Bronchial epithelial cell (primary cell): ENCODE measurements around the gene FOXL3. TPM values are rescaled to one million over a fixed set of nuclear protein-coding genes. Genes with fewer than 3 reads are reported as not detected.

Experiments used
- DNase-seq: peaks from one replicate; pipeline ENCODE4 v3.0.0-alpha.2; 2010; ENCODE audit warnings: low read depth
- FAIRE-seq: peaks from 2 replicates; lab custom pipeline; 2011; peaks lifted over from hg19 to GRCh38; lab: Jason Lieb, UNC
- H3K27me3 ChIP-seq: 2 replicates; pipeline ENCODE4 v1.5.1; 2011; ENCODE audit warnings: low read length; ENCODE audit not compliant: control insufficient read depth, insufficient read depth
- H3K36me3 ChIP-seq: 2 replicates; pipeline ENCODE4 v1.5.1; 2011; ENCODE audit warnings: low read length; ENCODE audit not compliant: control insufficient read depth, insufficient read depth
- H3K4me3 ChIP-seq: 2 replicates; pipeline ENCODE4 v1.5.1; 2011; ENCODE audit warnings: mild to moderate bottlenecking, low read depth, low read length, control low read depth
- total RNA-seq: library from RNA; depleted of rRNA; stranded (reverse); fragments of >200 nt; gene quantifications from 2 replicates; pipeline ENCODE4 v1.2.1, GENCODE V29; 2014
- TF ChIP-seq, protein P1 (sequence below): IDR thresholded peaks from 2 replicates; pipeline ENCODE4 v1.5.1; 2011; ENCODE audit warnings: mild to moderate bottlenecking, moderate library complexity, low read length, control low read depth, inconsistent platforms; ENCODE audit not compliant: insufficient read depth, severe bottlenecking

The FOXL3 gene
- total RNA-seq, 1 donor from 2014 or later, result not detected

DNA sequence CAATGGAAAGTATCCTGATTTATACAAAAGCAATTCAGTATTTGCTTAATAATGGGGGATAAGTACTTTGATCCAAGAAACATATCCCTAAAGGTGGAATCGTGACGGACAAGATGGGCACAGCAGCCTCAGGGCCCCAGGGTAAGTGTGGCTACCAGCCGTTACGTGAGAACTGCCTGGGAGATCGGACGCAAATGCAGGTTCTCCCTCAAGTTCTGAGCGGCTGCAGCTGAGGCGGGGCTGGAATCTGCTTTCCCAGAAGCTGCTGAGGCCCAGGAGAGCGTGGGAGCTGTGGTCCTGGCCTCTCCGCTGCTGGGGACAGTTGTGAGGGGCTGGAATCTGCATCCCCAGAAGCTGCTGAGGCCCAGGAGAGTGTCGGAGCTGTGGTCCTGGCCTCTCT lies 13.5 kb downstream of the FOXL3 start:
- TF ChIP-seq, protein P1, sequence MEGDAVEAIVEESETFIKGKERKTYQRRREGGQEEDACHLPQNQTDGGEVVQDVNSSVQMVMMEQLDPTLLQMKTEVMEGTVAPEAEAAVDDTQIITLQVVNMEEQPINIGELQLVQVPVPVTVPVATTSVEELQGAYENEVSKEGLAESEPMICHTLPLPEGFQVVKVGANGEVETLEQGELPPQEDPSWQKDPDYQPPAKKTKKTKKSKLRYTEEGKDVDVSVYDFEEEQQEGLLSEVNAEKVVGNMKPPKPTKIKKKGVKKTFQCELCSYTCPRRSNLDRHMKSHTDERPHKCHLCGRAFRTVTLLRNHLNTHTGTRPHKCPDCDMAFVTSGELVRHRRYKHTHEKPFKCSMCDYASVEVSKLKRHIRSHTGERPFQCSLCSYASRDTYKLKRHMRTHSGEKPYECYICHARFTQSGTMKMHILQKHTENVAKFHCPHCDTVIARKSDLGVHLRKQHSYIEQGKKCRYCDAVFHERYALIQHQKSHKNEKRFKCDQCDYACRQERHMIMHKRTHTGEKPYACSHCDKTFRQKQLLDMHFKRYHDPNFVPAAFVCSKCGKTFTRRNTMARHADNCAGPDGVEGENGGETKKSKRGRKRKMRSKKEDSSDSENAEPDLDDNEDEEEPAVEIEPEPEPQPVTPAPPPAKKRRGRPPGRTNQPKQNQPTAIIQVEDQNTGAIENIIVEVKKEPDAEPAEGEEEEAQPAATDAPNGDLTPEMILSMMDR, result no peak
- H3K4me3 ChIP-seq, result no peak overlapping the region
- H3K27me3 ChIP-seq, result no peaks in the 10 kb centered on the region
- no peaks in the 10 kb centered on the region for H3K36me3 ChIP-seq
- DNase-seq, result no peak
- no peak for FAIRE-seq

DNA sequence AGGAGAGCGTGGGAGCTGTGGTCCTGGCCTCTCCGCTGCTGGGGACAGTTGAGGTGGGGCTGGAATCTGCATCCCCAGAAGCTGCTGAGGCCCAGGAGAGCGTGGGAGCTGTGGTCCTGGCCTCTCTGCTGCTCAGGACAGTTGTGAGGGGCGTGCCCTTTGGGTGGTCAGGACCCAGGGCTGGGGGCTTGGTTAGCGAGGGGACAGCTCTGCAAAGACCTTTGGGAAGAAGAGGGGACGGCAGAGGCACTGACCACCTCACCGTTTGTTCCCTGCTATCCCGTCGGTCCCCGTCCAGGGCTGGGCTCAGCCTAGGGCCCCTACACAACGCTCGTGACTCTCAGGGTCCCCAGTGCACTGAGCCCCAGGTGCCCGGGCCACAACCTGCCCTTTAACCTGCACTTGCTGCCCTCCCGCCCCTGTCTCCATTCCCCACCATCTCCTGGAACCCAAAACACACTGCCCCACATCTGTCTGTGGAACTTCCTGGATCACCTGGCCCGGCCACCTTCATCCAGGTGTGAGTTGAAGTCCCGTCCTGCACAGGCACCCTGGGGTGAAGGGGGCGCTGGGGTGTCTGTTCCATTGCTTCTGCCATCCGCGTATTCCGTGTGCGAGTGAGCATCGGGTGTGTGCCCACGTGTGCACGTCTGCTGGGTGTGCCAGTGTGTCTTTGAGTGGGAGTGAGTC lies 14.1 kb downstream of the FOXL3 start:
- H3K4me3 ChIP-seq, result no peak overlapping the region
- no peaks in the 10 kb centered on the region for H3K27me3 ChIP-seq
- no peaks in the 10 kb centered on the region for H3K36me3 ChIP-seq
- no peak for FAIRE-seq
- TF ChIP-seq, protein P1, result no peak
- DNase-seq, result no peak

DNA sequence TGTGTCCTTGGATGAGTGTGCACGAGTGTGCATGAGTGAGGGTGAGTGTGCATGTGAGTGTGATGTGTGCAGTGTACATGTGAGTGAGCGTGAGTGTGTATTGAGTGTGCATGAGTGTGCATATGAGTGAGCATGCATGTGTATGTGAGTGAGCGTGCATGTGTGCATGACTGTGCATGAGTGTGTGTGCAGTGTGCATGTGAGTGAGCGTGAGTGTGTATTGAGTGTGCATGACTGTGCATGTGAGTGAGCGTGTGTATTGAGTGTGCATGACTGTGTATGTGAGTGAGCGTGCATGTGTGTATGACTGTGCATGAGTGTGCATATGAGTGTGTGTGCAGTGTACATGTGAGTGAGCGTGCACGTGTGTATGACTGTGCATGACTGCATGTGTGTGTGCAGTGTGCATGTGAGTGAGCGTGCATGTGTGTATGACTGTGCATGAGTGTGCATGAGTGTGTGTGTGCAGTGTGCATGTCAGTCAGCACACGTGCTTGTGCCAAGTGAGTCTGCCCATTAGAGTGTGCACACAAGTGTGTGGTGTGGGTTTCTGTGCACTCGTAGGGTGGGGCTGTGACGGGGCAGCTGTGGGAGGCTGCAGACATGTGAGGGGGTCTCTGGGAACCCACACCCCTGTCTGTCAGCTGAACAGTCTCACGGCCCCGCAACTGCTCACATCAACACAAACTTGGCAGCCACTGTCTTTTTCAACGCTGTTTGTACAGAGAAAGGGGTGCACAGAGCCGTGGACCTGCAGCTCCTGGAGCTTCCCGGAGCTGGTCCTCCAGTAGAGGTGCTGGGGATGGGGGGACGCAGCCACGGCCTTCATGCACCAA lies 14.8 kb downstream of the FOXL3 start:
- DNase-seq (no peak), FAIRE-seq (peak; percentile 100)
- H3K4me3 ChIP-seq, result no peak overlapping the region
- H3K27me3 ChIP-seq, result no peaks in the 10 kb centered on the region
- TF ChIP-seq, protein P1, result no peak
- H3K36me3 ChIP-seq, result no peaks in the 10 kb centered on the region

DNA sequence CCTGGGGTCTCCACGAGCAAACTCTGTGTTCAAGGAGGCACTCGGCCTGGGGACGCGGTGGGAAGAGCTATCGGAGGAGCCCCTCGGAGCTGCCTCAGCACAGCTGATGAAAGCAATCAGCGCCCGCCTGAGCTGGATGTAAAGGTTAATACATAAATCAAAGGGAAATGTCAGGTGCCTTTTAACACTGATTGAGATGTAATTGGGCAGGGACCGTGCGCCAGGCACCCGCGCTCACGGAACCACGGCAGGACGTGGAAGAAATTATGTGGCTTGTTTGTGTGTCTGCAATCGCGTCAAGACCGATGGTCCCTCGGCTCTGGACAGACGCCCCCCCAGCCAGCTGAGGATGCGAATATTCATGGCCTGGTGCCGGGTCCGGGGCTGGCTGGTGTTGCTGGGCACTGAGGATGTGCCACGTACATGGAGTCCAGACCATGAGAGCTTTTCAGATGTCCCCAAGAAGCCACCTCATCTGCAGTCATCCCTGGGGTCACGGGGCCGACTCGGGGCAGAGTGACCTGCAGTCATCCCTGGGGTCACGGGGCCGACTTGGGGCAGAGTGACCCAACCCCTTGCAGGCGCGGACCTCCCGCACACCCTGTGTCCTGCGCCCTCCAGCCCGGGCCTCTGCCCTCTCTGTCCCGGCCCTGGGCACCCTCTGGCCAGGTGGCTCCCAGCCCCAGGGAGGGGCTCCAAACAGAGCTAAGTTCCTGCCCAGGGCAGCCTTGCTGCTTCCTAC lies 15.6 kb downstream of the FOXL3 start:
- no peak for FAIRE-seq
- Histone ChIP-seq H3K36me3 (no peaks in the 10 kb centered on the region), H3K4me3 (no peak overlapping the region), H3K27me3 (no peaks in the 10 kb centered on the region)
- TF ChIP-seq, protein P1, result no peak
- DNase-seq, result no peak

DNA sequence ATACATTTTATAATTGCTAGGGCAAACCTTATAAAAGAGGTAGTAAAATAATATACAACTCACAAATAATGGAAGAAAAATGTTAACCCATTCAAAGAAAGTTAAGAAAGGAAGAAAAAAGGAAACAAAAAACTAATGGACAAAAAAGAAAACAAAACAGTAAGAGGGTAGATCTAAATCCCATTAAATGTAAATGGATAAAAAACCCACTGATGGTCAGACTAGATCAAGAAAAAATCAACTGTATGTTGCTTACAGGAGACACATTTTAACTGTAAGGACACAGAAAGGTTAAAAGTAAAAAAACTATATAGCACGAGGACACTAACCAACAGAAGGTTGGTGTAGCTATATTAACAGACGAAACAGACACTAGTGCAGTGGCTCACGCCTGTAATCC lies 18.0 kb downstream of the FOXL3 start:
- no peaks in the 10 kb centered on the region for H3K27me3 ChIP-seq
- TF ChIP-seq, protein P1, result no peak
- H3K36me3 ChIP-seq, result no peaks in the 10 kb centered on the region
- no peak overlapping the region for H3K4me3 ChIP-seq
- no peak for FAIRE-seq
- DNase-seq, result no peak
